ENCODE data around the gene CLIC2. TPM values are rescaled to one million over a fixed set of nuclear protein-coding genes. Genes with fewer than 3 reads are reported as not detected.
"Not testable (repeated sequence)": the region's sequence is repeated elsewhere in the genome, so short reads cannot be mapped to it uniquely, and the experiment has no call there.

The CLIC2 gene
- polyA plus RNA-seq (ENCODE audit: insufficient read length in 12 of 12) = 10 to 100 TPM in 1 of 12 donors, 1 to 10 TPM in 9, not detected in 2; 3.1 to 10.4 (median 4.6) TPM
- long read RNA-seq, donor 1, partial matches to known transcripts = 0 of 1 reads
- long read RNA-seq, donor 1, other reads (novel, unspliced or antisense) = 0 of 1 reads
- long read RNA-seq, donor 2, partial matches to known transcripts = 0 of 3 reads
- long read RNA-seq, donor 2, other reads (novel, unspliced or antisense) = 0 of 3 reads
- long read RNA-seq, donor 3, partial matches to known transcripts = 0 of 1 reads
- long read RNA-seq, donor 3, other reads (novel, unspliced or antisense) = 0 of 1 reads
- long read RNA-seq, donor 4 = 0 reads
- long read RNA-seq, donor 5 = 0 reads
- long read RNA-seq, donor 6 = 0 reads
- long read RNA-seq, donor 7 = 0 reads
- long read RNA-seq, donor 8 = 0 reads
- long read RNA-seq, donor 9 = 0 reads
- long read RNA-seq, donor 10, partial matches to known transcripts = 0 of 1 reads
- long read RNA-seq, donor 10, other reads (novel, unspliced or antisense) = 0 of 1 reads
- long read RNA-seq, donor 11, partial matches to known transcripts = 0 of 1 reads
- long read RNA-seq, donor 11, other reads (novel, unspliced or antisense) = 0 of 1 reads

DNA sequence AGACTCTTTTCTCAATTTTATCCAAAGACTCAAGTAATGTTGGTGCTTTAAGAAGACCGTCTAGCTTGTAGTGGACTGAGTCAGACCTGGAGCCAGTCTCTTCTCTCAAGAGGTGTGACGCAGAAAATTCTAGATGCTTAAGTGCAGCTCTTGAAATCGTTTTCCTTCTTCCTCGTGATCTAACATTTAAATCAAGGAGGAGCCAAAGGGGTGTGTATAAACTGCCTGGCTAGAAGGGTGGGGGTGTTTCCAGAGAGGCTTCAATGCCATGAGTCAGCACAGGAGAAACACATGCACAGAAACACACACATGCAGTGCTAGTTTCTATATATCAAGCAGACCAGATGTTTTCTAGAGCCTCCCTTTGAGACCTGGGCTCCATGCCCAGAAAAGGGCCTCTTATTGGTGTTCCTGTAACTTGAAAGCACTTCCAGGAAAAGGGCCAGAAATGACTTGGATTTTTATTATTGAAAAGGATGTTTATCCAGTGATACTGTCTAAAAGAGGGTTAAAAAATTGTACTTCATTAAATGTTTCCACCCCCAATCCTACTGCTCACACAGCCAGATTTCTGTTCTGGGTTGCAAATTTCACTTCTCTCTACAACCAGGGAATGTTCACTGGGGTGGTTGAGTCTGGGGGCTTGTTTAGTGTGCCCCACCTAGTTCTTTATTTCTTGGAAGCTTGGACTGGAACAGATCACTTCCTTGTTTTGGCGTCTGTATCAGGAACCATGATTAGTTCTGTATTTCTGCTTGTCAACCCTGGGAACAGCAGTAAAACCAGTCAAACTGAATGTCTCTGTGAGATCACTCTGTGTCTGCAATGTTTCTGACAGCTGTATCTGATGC is at the start of gene CLIC2:
Gene CLIC2, minus strand, starts transcription at position 129 of the 851 bp plus-strand sequence. CDS start 187 bp downstream, outside the sequence.
- peak; percentile 71 for DNase-seq

DNA sequence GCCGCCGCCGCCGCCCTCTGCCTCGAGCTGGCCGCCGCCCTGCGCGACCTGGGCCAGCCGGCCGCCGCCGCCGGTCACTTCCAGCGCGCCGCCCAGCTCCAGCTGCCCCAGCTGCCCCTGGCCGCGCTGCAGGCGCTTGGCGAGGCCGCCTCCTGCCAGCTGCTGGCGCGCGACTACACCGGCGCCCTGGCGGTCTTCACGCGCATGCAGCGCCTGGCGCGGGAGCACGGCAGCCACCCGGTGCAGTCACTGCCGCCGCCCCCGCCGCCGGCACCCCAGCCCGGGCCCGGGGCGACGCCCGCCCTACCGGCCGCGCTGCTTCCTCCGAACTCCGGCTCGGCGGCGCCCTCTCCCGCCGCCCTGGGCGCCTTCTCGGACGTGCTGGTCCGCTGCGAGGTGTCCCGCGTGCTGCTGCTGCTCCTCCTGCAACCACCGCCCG is 48.1 kb upstream of the CLIC2 start:
- not testable (repeated sequence) for DNase-seq

DNA sequence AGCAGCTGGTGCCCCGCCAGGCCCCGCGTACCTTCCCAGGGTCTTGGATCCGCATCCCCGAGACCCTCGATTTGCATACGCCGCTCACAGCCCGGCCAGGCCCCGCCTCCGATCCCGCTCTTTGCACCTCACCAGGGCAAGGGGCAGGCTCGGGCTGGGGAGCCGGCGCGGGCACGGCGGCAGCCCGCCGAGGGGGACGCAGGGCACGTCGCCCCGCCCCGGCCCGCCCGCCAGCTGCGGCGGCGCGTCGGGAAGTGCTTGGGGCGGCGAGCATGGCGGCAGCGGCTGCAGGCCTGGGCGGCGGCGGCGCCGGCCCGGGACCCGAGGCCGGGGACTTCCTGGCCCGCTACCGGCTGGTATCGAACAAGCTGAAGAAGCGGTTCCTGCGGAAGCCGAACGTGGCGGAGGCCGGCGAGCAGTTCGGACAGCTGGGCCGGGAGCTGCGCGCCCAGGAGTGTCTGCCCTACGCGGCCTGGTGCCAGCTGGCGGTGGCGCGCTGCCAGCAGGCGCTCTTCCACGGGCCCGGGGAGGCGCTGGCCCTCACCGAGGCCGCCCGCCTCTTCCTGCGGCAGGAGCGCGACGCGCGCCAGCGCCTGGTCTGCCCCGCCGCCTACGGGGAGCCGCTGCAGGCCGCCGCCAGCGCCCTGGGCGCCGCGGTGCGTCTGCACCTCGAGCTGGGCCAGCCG is 47.6 kb upstream of the CLIC2 start, which contains the start of gene F8A2:
Gene F8A2, plus strand, starts transcription at position 253 of the 686 bp plus-strand sequence. Its CDS starts 20 bp downstream, at position 273.
- DNase-seq = not testable (repeated sequence)

DNA sequence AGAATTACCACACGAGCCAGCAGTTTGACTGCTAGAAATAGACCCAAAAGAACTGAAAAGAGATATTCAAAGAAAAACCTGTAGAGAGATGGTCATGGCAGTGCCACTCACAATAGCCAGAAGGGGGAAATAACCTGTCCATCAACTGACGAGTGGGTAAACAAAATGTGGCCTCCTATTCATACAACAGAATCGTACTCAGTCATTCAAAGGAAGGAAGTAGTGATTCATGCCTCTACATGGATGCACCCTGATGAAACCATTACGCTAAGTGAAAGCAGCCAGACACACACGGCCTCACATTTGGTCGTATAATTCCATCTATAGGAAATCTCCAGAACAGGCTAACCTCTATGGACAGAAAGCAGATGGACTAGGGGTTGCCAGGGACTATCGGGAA is 45.4 kb upstream of the CLIC2 start:
- DNase-seq = not testable (repeated sequence)

- DNase-seq = not testable (repeated sequence)
Measured at GRCh38 chrX:155373777-155374458, 39.5 kb upstream of the CLIC2 start.

GRCh38 chrX:155363712-155364111 is 29.3 kb upstream of the CLIC2 start:
- DNase-seq = not testable (repeated sequence)

GRCh38 chrX:155349448-155349847 is 15.0 kb upstream of the CLIC2 start:
- not testable (repeated sequence) for DNase-seq

- not testable (repeated sequence) for DNase-seq
Measured at GRCh38 chrX:155345689-155346088, 11.3 kb upstream of the CLIC2 start.

- DNase-seq = not testable (repeated sequence)
Measured at GRCh38 chrX:155335337-155335712, 911 bp upstream of the CLIC2 start.

GRCh38 chrX:155333544-155334100 is 792 bp downstream of the CLIC2 start:
- DNase-seq = no peak

DNA sequence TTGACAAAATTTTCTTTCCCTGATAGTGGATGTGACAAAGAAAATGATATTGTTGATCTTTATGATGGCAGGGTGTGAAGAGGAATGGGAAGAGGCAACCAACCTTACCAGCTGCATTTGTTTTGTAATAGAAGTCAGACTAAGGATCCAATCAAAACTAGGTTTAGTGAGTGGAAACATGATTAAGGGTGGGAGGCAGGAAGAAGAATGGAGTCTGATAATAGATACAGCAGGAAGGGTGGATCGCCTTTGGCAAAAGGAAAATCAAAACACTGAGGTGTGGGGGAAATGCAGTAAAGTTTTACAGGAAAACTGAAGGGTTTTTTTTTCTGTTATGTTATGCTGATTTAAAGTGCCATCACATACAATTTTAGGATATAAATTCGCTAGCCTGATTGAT is 3.4 kb downstream of the CLIC2 start:
- no peak for DNase-seq

GRCh38 chrX:155329293-155329692 is 5.1 kb downstream of the CLIC2 start:
- DNase-seq = no peak

DNA sequence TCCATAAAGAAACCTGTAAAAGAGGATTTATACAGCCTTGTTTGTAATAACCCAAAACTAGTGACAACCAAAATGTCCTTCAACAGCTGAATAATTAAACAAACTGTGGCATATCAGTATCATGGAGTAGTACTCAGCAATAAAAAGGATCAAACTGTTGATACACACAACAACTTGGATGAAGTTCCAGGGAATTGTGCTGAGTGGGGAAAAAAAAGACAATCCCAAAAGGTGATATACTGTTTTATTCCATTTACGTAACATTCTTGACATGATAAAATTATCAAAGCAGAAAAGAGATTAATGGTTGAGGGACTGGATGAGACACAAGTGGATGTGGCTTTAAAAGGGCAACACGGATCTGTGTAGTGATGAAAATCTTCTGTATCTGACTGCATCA is 7.8 kb downstream of the CLIC2 start:
- DNase-seq = no peak

- DNase-seq = no peak
Measured at GRCh38 chrX:155314260-155314659, 20.2 kb downstream of the CLIC2 start.

GRCh38 chrX:155313766-155314165 is 20.6 kb downstream of the CLIC2 start:
- DNase-seq = no peak

GRCh38 chrX:155293771-155294170 is 40.6 kb downstream of the CLIC2 start:
- DNase-seq = no peak

DNA sequence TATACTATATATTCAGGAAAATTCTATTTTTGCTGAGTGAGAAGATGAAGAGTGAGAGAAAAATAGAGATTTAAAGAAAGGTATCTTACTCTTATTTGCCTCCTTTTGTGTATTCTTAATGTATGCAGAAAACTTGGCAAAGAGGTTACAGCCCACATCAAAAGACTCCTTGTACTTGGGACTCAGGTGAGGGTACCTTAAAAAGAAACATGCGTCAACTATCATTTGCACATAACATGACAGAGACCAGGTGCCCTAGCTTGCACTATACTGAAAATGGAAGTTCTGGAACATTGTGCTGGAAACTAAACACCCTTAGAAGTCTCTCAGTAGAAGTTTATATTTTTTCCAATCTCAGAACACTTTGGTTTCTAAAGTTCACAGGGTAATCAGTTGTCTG is 54.5 kb downstream of the CLIC2 start:
- DNase-seq = no peak

- no peak for DNase-seq
Measured at GRCh38 chrX:155270969-155271368, 63.4 kb downstream of the CLIC2 start.

GRCh38 chrX:155267995-155268394 is 66.4 kb downstream of the CLIC2 start:
- DNase-seq = not testable (repeated sequence)

DNA sequence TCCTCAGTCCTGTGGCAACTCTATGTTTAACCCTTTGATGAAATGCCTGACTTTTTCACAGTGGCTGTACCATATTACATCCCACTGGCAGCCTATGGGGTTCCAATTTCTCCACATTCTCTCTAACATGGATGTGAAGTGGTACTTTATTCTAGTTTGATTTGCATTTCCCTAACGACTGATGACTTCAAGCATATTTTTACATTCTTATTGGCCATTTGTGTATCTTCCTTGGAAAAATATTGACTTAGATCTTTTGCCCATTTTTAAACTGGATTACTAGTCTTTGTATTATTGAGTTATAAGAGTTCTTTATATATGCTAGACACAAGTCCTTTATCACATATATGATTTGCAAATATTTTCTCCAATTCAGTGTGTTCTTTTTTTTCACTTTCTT is 68.0 kb downstream of the CLIC2 start:
- DNase-seq = no peak
